Neural cell (in vitro differentiated cells): ENCODE results near the gene NCS1. TPM values are rescaled to one million over a fixed set of nuclear protein-coding genes. Genes with fewer than 3 reads are reported as not detected.

Source experiments
- H2AFZ ChIP-seq: fragments of 200-600, 300-800 bp; sonication (generic), shearing (Covaris generic); 2 replicates; pipeline ENCODE4 v1.6.0; 2014; ENCODE audit warnings: low read depth, mild to moderate bottlenecking, antibody characterized with exemption, low read length, moderate library complexity
- H3F3A ChIP-seq: fragments of 200-600 bp; shearing (Covaris generic); 2 replicates; pipeline ENCODE4 v1.6.1; 2016; ENCODE audit warnings: mild to moderate bottlenecking, moderate library complexity, mixed read lengths, antibody characterized with exemption, low read length; ENCODE audit not compliant: insufficient read depth, poor library complexity, severe bottlenecking
- H3K27ac ChIP-seq: fragments of 200-600, 300-800 bp; sonication (generic), shearing (Covaris generic); 2 replicates; pipeline ENCODE4 v1.5.1; 2014; ENCODE audit warnings: mild to moderate bottlenecking, low read length, moderate library complexity
- H3K27me3 ChIP-seq: fragments of 300-800, 200-600 bp; sonication (generic), shearing (Covaris generic); 2 replicates; pipeline ENCODE4 v1.6.0; 2014; ENCODE audit warnings: mild to moderate bottlenecking, low read depth, low read length, moderate library complexity; ENCODE audit not compliant: insufficient read depth
- H3K36me3 ChIP-seq: fragments of 300-800, 200-600 bp; sonication (generic), shearing (Covaris generic); 2 replicates; pipeline ENCODE4 v1.5.1; 2014; ENCODE audit warnings: mild to moderate bottlenecking, antibody characterized with exemption, low read length, moderate library complexity; ENCODE audit not compliant: insufficient read depth
- H3K4me2 ChIP-seq: fragments of 300-800, 200-600 bp; sonication (generic), shearing (Covaris generic); 2 replicates; pipeline ENCODE4 v1.6.0; 2014; ENCODE audit warnings: mild to moderate bottlenecking, low read length
- H3K4me3 ChIP-seq: fragments of 300-800, 200-600 bp; sonication (generic), shearing (Covaris generic); 2 replicates; pipeline ENCODE4 v1.5.1; 2014; ENCODE audit warnings: mild to moderate bottlenecking, low read length, moderate library complexity
- H3K79me2 ChIP-seq: fragments of 200-600 bp; shearing (Covaris generic); replicated peaks from 2 replicates; pipeline ENCODE4 v1.6.0; 2014; ENCODE audit warnings: mild to moderate bottlenecking, low read length, moderate library complexity; ENCODE audit not compliant: insufficient read depth
- H3K9ac ChIP-seq: fragments of 300-800, 200-600 bp; sonication (generic), shearing (Covaris generic); 2 replicates; pipeline ENCODE4 v1.6.1; 2016; ENCODE audit warnings: mild to moderate bottlenecking, low read length, mixed read lengths
- H3K9me2 ChIP-seq: fragments of 200-600 bp; shearing (Covaris generic); 2 replicates; pipeline ENCODE4 v1.6.1; 2016; ENCODE audit warnings: mild to moderate bottlenecking, low read length, mixed read lengths; ENCODE audit not compliant: insufficient read depth
- H3K9me3 ChIP-seq: fragments of 200-600, 300-800 bp; sonication (generic), shearing (Covaris generic); 2 replicates; pipeline ENCODE4 v1.6.1; 2016; ENCODE audit warnings: mild to moderate bottlenecking, mixed run types, low read length, moderate library complexity, mixed read lengths
- H4K20me1 ChIP-seq: fragments of 200-600 bp; shearing (Covaris generic); 2 replicates; pipeline ENCODE4 v1.6.1; 2016; ENCODE audit warnings: mild to moderate bottlenecking, mixed run types; ENCODE audit not compliant: insufficient read depth
- EP300 ChIP-seq: fragments of 450-650 bp; conservative IDR thresholded peaks from 2 replicates; pipeline ENCODE4 v1.6.1; 2014; ENCODE audit warnings: antibody characterized with exemption, mild to moderate bottlenecking, moderate library complexity; ENCODE audit not compliant: poor library complexity, severe bottlenecking
- EZH2 ChIP-seq: fragments of 200-600, 300-800 bp; shearing (Covaris generic), sonication (generic); IDR thresholded peaks from 2 replicates; pipeline ENCODE4 v1.6.1; 2014; ENCODE audit warnings: antibody characterized with exemption, low read length, borderline replicate concordance, mild to moderate bottlenecking; ENCODE audit not compliant: insufficient read depth, poor library complexity, severe bottlenecking
- MXI1 ChIP-seq: fragments of 450-650 bp; conservative IDR thresholded peaks from 2 replicates; pipeline ENCODE4 v1.6.1; 2014; ENCODE audit warnings: antibody characterized with exemption, mild to moderate bottlenecking; ENCODE audit not compliant: poor library complexity, severe bottlenecking
- POLR2AphosphoS5 ChIP-seq: IDR thresholded peaks from 2 replicates; pipeline ENCODE4 v1.6.1; 2012
- RAD21 ChIP-seq: fragments of 450-650 bp; conservative IDR thresholded peaks from 2 replicates; pipeline ENCODE4 v1.6.1; 2014; ENCODE audit warnings: antibody characterized with exemption, mild to moderate bottlenecking, moderate library complexity
- SMC3 ChIP-seq: fragments of 450-650 bp; conservative IDR thresholded peaks from 2 replicates; pipeline ENCODE4 v1.6.1; 2014; ENCODE audit warnings: antibody characterized with exemption, mild to moderate bottlenecking, moderate library complexity; ENCODE audit not compliant: poor library complexity
- TAF1 ChIP-seq: IDR thresholded peaks from 2 replicates; pipeline ENCODE4 v1.6.1; 2012; ENCODE audit warnings: low read depth
- polyA plus RNA-seq: library from polyadenylated mRNA; depleted of rRNA; stranded (reverse); fragments of >200 nt; gene quantifications from 2 replicates; pipeline ENCODE4 v1.2.3, GENCODE V29; 2014
- TF ChIP-seq, protein P1 (sequence below): IDR thresholded peaks from 2 replicates; pipeline ENCODE4 v1.6.1; 2012; ENCODE audit warnings: borderline replicate concordance
- TF ChIP-seq, protein P2 (sequence below): fragments of 450-650 bp; IDR thresholded peaks from 2 replicates; pipeline ENCODE4 v1.5.1; 2014; ENCODE audit warnings: antibody characterized with exemption, mild to moderate bottlenecking, moderate library complexity; ENCODE audit not compliant: poor library complexity, severe bottlenecking

NCS1 gene
- polyA plus RNA-seq, 1 donor from 2014 or later, result 73.3 TPM

DNA sequence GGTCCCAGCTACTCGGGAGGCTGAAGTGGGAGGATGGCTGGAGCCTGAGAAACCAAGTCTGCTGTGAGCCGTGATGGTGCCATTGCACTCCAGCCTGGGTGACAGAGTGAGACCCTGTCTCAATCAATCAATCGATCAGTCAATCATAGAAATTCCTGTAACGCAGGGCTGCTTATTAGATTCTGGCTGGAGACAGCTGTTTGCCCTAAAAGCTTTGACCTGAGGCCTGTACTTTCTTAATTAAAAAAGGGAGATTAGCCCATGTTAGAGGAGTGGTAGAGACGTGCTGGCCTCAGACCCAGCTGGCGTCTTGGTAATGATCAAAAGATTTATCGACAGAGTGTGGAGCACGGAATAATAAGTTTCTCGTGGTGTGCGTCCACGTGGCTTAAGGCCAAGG is 52.9 kb downstream of the NCS1 start:
- no peaks in the 10 kb centered on the region for H3F3A ChIP-seq
- no peak overlapping the region for H3K4me3 ChIP-seq
- H4K20me1 ChIP-seq, result no peaks in the 10 kb centered on the region
- H3K27me3 ChIP-seq, result no peaks in the 10 kb centered on the region
- no peak overlapping the region for H2AFZ ChIP-seq
- TF ChIP-seq EP300 (no peak), RAD21 (no peak), EZH2 (no peak), SMC3 (no peak), TAF1 (no peak), MXI1 (no peak), POLR2AphosphoS5 (no peak)
- TF ChIP-seq, protein P1, sequence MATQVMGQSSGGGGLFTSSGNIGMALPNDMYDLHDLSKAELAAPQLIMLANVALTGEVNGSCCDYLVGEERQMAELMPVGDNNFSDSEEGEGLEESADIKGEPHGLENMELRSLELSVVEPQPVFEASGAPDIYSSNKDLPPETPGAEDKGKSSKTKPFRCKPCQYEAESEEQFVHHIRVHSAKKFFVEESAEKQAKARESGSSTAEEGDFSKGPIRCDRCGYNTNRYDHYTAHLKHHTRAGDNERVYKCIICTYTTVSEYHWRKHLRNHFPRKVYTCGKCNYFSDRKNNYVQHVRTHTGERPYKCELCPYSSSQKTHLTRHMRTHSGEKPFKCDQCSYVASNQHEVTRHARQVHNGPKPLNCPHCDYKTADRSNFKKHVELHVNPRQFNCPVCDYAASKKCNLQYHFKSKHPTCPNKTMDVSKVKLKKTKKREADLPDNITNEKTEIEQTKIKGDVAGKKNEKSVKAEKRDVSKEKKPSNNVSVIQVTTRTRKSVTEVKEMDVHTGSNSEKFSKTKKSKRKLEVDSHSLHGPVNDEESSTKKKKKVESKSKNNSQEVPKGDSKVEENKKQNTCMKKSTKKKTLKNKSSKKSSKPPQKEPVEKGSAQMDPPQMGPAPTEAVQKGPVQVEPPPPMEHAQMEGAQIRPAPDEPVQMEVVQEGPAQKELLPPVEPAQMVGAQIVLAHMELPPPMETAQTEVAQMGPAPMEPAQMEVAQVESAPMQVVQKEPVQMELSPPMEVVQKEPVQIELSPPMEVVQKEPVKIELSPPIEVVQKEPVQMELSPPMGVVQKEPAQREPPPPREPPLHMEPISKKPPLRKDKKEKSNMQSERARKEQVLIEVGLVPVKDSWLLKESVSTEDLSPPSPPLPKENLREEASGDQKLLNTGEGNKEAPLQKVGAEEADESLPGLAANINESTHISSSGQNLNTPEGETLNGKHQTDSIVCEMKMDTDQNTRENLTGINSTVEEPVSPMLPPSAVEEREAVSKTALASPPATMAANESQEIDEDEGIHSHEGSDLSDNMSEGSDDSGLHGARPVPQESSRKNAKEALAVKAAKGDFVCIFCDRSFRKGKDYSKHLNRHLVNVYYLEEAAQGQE, result no peak
- TF ChIP-seq, protein P2, sequence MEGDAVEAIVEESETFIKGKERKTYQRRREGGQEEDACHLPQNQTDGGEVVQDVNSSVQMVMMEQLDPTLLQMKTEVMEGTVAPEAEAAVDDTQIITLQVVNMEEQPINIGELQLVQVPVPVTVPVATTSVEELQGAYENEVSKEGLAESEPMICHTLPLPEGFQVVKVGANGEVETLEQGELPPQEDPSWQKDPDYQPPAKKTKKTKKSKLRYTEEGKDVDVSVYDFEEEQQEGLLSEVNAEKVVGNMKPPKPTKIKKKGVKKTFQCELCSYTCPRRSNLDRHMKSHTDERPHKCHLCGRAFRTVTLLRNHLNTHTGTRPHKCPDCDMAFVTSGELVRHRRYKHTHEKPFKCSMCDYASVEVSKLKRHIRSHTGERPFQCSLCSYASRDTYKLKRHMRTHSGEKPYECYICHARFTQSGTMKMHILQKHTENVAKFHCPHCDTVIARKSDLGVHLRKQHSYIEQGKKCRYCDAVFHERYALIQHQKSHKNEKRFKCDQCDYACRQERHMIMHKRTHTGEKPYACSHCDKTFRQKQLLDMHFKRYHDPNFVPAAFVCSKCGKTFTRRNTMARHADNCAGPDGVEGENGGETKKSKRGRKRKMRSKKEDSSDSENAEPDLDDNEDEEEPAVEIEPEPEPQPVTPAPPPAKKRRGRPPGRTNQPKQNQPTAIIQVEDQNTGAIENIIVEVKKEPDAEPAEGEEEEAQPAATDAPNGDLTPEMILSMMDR, result no peak
- H3K79me2 ChIP-seq, result no peaks in the 10 kb centered on the region
- peaks cover 6% of the 10 kb centered on the region for H3K9me3 ChIP-seq
- H3K9ac ChIP-seq, result no peak overlapping the region
- no peak overlapping the region for H3K4me2 ChIP-seq
- H3K27ac ChIP-seq, result no peak overlapping the region
- no peaks in the 10 kb centered on the region for H3K9me2 ChIP-seq
- H3K36me3 ChIP-seq, result peaks cover 9% of the 10 kb centered on the region

DNA sequence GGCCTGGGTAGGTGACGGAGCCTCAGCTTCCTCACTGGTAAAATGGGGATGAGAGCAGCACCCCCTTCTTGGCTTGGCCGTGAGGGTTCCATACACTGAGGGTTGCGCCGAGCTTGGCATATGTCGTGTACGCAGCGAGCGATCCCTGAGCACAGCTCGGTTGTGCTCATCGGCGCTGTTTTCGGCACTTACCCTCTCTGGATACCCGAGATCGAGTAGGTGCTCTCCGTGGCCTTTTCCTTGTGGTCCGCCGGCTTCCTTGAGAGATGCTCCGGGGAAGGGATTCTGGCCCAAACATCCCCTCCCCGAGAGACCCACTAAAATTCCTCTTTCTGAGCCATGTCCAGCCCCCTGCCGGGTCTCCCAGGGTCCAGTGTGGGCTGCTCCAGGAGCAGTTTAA is 53.4 kb downstream of the NCS1 start:
- Histone ChIP-seq H3K9ac (no peak overlapping the region), H3K4me2 (no peak overlapping the region), H3K36me3 (peaks cover 9% of the 10 kb centered on the region), H3F3A (no peaks in the 10 kb centered on the region), H4K20me1 (no peaks in the 10 kb centered on the region), H2AFZ (no peak overlapping the region), H3K4me3 (no peak overlapping the region), H3K27ac (no peak overlapping the region), H3K79me2 (no peaks in the 10 kb centered on the region), H3K9me2 (no peaks in the 10 kb centered on the region), H3K27me3 (no peaks in the 10 kb centered on the region), H3K9me3 (peaks cover 6% of the 10 kb centered on the region)
- TF ChIP-seq EZH2 (no peak), TAF1 (no peak)
- TF ChIP-seq, protein P1, result no peak
